Loucy (cell line): ENCODE results near the gene METTL15.

Source experiments
- H2AFZ ChIP-seq: fragments of 200-600 bp; sonication (generic); 2 replicates; pipeline ENCODE4 v1.6.0; 2016; ENCODE audit warnings: antibody characterized with exemption, mild to moderate bottlenecking, low read length, moderate library complexity
- H3F3A ChIP-seq: fragments of 200-600 bp; 2 replicates; pipeline ENCODE4 v1.6.0; 2016; ENCODE audit warnings: antibody characterized with exemption, low read depth, mild to moderate bottlenecking
- H3K27me3 ChIP-seq: fragments of 200-600 bp; sonication (generic); 2 replicates; pipeline ENCODE4 v1.6.1; 2014; ENCODE audit warnings: low read length, mild to moderate bottlenecking; ENCODE audit not compliant: insufficient read depth, poor library complexity, severe bottlenecking
- H3K36me3 ChIP-seq: fragments of 200-600 bp; sonication (generic); 2 replicates; pipeline ENCODE4 v1.6.1; 2016; ENCODE audit warnings: low read length; ENCODE audit not compliant: insufficient read depth
- H3K4me1 ChIP-seq: fragments of 200-600 bp; sonication (generic); 2 replicates; pipeline ENCODE4 v1.5.1; 2014; ENCODE audit warnings: low read length, mild to moderate bottlenecking; ENCODE audit not compliant: insufficient read depth, poor library complexity, severe bottlenecking
- H3K4me2 ChIP-seq: fragments of 200-600 bp; sonication (generic); 2 replicates; pipeline ENCODE4 v1.6.0; 2014; ENCODE audit warnings: antibody characterized with exemption, low read length, low read depth, mild to moderate bottlenecking; ENCODE audit not compliant: poor library complexity, severe bottlenecking
- H3K4me3 ChIP-seq: fragments of 200-600 bp; sonication (generic); 2 replicates; pipeline ENCODE4 v1.5.1; 2014; ENCODE audit warnings: low read length, mild to moderate bottlenecking, mixed read lengths; ENCODE audit not compliant: poor library complexity, severe bottlenecking
- H3K79me2 ChIP-seq: fragments of 200-600 bp; sonication (generic); 2 replicates; pipeline ENCODE4 v1.6.1; 2014; ENCODE audit warnings: low read length; ENCODE audit not compliant: insufficient read depth
- H3K9ac ChIP-seq: fragments of 200-600 bp; sonication (generic); 2 replicates; pipeline ENCODE4 v1.6.0; 2014; ENCODE audit warnings: mild to moderate bottlenecking, low read depth, low read length, moderate library complexity; ENCODE audit not compliant: poor library complexity, severe bottlenecking
- H3K9me2 ChIP-seq: fragments of 200-600 bp; sonication (generic); replicated peaks from 2 replicates; pipeline ENCODE4 v1.6.1; 2016; ENCODE audit warnings: low read depth, low read length, mixed read lengths
- H3K9me3 ChIP-seq: fragments of 200-600 bp; sonication (generic); 2 replicates; pipeline ENCODE4 v1.6.1; 2014; ENCODE audit warnings: mild to moderate bottlenecking, antibody characterized with exemption, low read length, low read depth; ENCODE audit not compliant: insufficient read depth
- H4K20me1 ChIP-seq: fragments of 200-600 bp; sonication (generic); 2 replicates; pipeline ENCODE4 v1.6.0; 2014; ENCODE audit warnings: antibody characterized with exemption, low read length, mild to moderate bottlenecking; ENCODE audit not compliant: insufficient read depth, poor library complexity, severe bottlenecking
- CTCF ChIP-seq: fragments of 200-600 bp; sonication (generic); conservative IDR thresholded peaks from 2 replicates; pipeline ENCODE4 v1.5.1; 2014; ENCODE audit warnings: mild to moderate bottlenecking, antibody characterized with exemption, low read length
- EZH2phosphoT487 ChIP-seq: fragments of 200-600 bp; IDR thresholded peaks from 2 replicates; pipeline ENCODE4 v1.6.1; 2018; ENCODE audit warnings: antibody characterized with exemption, mild to moderate bottlenecking, moderate library complexity, borderline replicate concordance

The METTL15 gene

GRCh38 chr11:28110108-28110820 lies 2.1 kb downstream of the METTL15 start:
- Histone ChIP-seq H3K9ac (peak overlapping the region; percentile 85), H2AFZ (peak overlapping the region; percentile 96), H4K20me1 (peaks cover 10% of the 10 kb centered on the region), H3K27me3 (no peaks in the 10 kb centered on the region), H3F3A (no peaks in the 10 kb centered on the region), H3K9me3 (no peaks in the 10 kb centered on the region), H3K4me2 (peak overlapping the region; percentile 89), H3K9me2 (no peaks in the 10 kb centered on the region), H3K36me3 (no peaks in the 10 kb centered on the region), H3K79me2 (peaks cover 84% of the 10 kb centered on the region), H3K4me3 (peak overlapping the region; percentile 90), H3K4me1 (peaks cover 51% of the 10 kb centered on the region)
- TF ChIP-seq CTCF (no peak), EZH2phosphoT487 (no peak)

- peak overlapping the region; percentile 96 for H2AFZ ChIP-seq
- no peaks in the 10 kb centered on the region for H3F3A ChIP-seq
- no peaks in the 10 kb centered on the region for H3K36me3 ChIP-seq
- H3K9me2 ChIP-seq = no peaks in the 10 kb centered on the region
- peak overlapping the region; percentile 90 for H3K4me3 ChIP-seq
- peaks cover 78% of the 10 kb centered on the region for H3K79me2 ChIP-seq
- H3K27me3 ChIP-seq = no peaks in the 10 kb centered on the region
- peaks cover 46% of the 10 kb centered on the region for H3K4me1 ChIP-seq
- peak overlapping the region; percentile 89 for H3K4me2 ChIP-seq
- TF ChIP-seq CTCF (no peak), EZH2phosphoT487 (no peak)
- H3K9ac ChIP-seq = peak overlapping the region; percentile 85
- H4K20me1 ChIP-seq = peaks cover 7% of the 10 kb centered on the region
- H3K9me3 ChIP-seq = no peaks in the 10 kb centered on the region
Measured at GRCh38 chr11:28110821-28111200, 2.6 kb downstream of the METTL15 start.

GRCh38 chr11:28114116-28114515 lies 5.9 kb downstream of the METTL15 start:
- H3K4me3 ChIP-seq = peak overlapping the region; percentile 26
- no peak overlapping the region for H3K9ac ChIP-seq
- no peaks in the 10 kb centered on the region for H3K27me3 ChIP-seq
- no peaks in the 10 kb centered on the region for H3F3A ChIP-seq
- no peaks in the 10 kb centered on the region for H3K9me3 ChIP-seq
- H2AFZ ChIP-seq = no peak overlapping the region
- H3K79me2 ChIP-seq = peaks cover 50% of the 10 kb centered on the region
- H3K36me3 ChIP-seq = no peaks in the 10 kb centered on the region
- peak overlapping the region; percentile 48 for H3K4me2 ChIP-seq
- H4K20me1 ChIP-seq = peaks cover 2% of the 10 kb centered on the region
- TF ChIP-seq EZH2phosphoT487 (no peak), CTCF (no peak)
- no peaks in the 10 kb centered on the region for H3K9me2 ChIP-seq
- H3K4me1 ChIP-seq = peaks cover 44% of the 10 kb centered on the region
